NB4 (cell line): ENCODE data around the gene DPP7.
A peak's percentile ranks its signal among the peaks of the same experiment; 100 is the strongest.

Source experiments
- MYC ChIP-seq: IDR thresholded peaks from 2 replicates; pipeline ENCODE4 v1.6.1; 2011; ENCODE audit warnings: low read depth, low read length
- TF ChIP-seq, protein P1 (sequence below): IDR thresholded peaks from one replicate; pipeline ENCODE4 v1.5.1; 2012; ENCODE audit warnings: low read depth, low read length
- TF ChIP-seq, protein P2 (sequence below): IDR thresholded peaks from 2 replicates; pipeline ENCODE4 v1.6.1; 2011; ENCODE audit warnings: low read depth, low read length

DNA sequence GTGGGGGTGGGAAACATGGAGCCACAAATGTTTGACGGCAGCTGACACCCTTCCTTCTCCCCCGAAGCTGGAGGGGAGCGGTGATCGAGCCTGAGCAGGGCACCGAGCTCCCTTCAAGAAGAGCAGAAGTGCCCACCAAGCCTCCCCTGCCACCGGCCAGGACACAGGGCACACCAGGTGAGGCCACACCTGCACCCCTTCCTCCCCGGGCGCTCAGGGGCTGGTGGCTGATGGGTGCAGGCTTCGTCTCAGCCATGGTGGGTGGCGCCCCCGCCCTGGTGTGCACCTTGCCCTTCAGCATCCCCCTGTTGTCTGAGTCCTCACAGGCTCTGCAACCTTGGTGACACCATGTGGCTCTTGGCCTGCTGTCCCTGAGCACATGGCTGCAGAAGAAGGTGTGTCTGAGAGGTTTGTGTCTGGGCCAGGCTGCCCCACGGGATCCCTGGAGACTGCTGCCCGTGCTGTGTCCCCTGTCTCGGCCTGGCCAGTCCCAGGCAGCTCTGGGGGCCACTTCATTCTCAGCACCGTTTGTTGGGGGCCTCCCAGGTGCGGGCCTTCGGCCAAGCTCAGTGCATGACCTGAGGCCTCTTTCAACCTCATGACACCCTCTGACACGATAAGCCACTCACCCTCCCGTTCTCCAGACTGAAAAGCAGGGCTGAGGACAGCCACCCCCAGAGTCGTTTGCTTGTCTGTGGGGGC is 16.6 kb downstream of the DPP7 start:
- no peak for TF ChIP-seq MYC
- TF ChIP-seq, protein P1, sequence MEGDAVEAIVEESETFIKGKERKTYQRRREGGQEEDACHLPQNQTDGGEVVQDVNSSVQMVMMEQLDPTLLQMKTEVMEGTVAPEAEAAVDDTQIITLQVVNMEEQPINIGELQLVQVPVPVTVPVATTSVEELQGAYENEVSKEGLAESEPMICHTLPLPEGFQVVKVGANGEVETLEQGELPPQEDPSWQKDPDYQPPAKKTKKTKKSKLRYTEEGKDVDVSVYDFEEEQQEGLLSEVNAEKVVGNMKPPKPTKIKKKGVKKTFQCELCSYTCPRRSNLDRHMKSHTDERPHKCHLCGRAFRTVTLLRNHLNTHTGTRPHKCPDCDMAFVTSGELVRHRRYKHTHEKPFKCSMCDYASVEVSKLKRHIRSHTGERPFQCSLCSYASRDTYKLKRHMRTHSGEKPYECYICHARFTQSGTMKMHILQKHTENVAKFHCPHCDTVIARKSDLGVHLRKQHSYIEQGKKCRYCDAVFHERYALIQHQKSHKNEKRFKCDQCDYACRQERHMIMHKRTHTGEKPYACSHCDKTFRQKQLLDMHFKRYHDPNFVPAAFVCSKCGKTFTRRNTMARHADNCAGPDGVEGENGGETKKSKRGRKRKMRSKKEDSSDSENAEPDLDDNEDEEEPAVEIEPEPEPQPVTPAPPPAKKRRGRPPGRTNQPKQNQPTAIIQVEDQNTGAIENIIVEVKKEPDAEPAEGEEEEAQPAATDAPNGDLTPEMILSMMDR = no peak
- TF ChIP-seq, protein P2, sequence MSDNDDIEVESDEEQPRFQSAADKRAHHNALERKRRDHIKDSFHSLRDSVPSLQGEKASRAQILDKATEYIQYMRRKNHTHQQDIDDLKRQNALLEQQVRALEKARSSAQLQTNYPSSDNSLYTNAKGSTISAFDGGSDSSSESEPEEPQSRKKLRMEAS = peak; percentile 32; the same call in 1 of the 2 replicates
